Kidney capillary endothelial cell (primary cell): Measurements from ENCODE around the gene NLGN1.

Source experiments
- DNase-seq: peaks from one replicate; pipeline ENCODE4 v3.0.0-alpha.2; 2018; ENCODE audit warnings: low spot score

NLGN1 gene

GRCh38 chr3:174099724-174100123 is 702.2 kb downstream of the NLGN1 start:
- DNase-seq = no peak

- no peak for DNase-seq
Measured at GRCh38 chr3:174100744-174101143, 703.2 kb downstream of the NLGN1 start.

- no peak for DNase-seq
Measured at GRCh38 chr3:174101244-174101643, 703.7 kb downstream of the NLGN1 start.

- DNase-seq = no peak
Measured at GRCh38 chr3:174102274-174102673, 704.7 kb downstream of the NLGN1 start.

- DNase-seq = no peak
Measured at GRCh38 chr3:174102866-174103265, 705.3 kb downstream of the NLGN1 start.

- no peak for DNase-seq
Measured at GRCh38 chr3:174110761-174111160, 713.2 kb downstream of the NLGN1 start.

- no peak for DNase-seq
Measured at GRCh38 chr3:174111776-174112175, 714.2 kb downstream of the NLGN1 start.

GRCh38 chr3:174116421-174116820 is 718.9 kb downstream of the NLGN1 start:
- no peak for DNase-seq

- DNase-seq = no peak
Measured at GRCh38 chr3:174120997-174121396, 723.5 kb downstream of the NLGN1 start.

GRCh38 chr3:174122411-174122810 is 724.9 kb downstream of the NLGN1 start:
- DNase-seq = no peak

- DNase-seq = no peak
Measured at GRCh38 chr3:174125267-174125824, 727.8 kb downstream of the NLGN1 start.

- DNase-seq = no peak
Measured at GRCh38 chr3:174126990-174127758, 729.6 kb downstream of the NLGN1 start.

GRCh38 chr3:174132006-174132405 is 734.5 kb downstream of the NLGN1 start:
- DNase-seq = no peak

- no peak for DNase-seq
Measured at GRCh38 chr3:174132421-174133042, 735.0 kb downstream of the NLGN1 start.

- no peak for DNase-seq
Measured at GRCh38 chr3:174146008-174146407, 748.5 kb downstream of the NLGN1 start.

- DNase-seq = no peak
Measured at GRCh38 chr3:174147798-174148197, 750.3 kb downstream of the NLGN1 start.

- no peak for DNase-seq
Measured at GRCh38 chr3:174153871-174154270, 756.3 kb downstream of the NLGN1 start.

- DNase-seq = no peak
Measured at GRCh38 chr3:174156200-174156599, 758.7 kb downstream of the NLGN1 start.

- no peak for DNase-seq
Measured at GRCh38 chr3:174158674-174159073, 761.1 kb downstream of the NLGN1 start.

- DNase-seq = no peak
Measured at GRCh38 chr3:174159604-174160003, 762.1 kb downstream of the NLGN1 start.

GRCh38 chr3:174162550-174162949 is 765.0 kb downstream of the NLGN1 start:
- DNase-seq = no peak

- no peak for DNase-seq
Measured at GRCh38 chr3:174168026-174168425, 770.5 kb downstream of the NLGN1 start.

GRCh38 chr3:174168538-174169254 is 771.2 kb downstream of the NLGN1 start:
- no peak for DNase-seq
